Left renal pelvis (tissue), 4 donors: ENCODE results near the gene THPO. TPM values are rescaled to one million over a fixed set of nuclear protein-coding genes. Genes with fewer than 3 reads are reported as not detected.

Experiments used
- DNase-seq, 4 donors: peaks; one replicate each; pipeline ENCODE4 v3.0.0-alpha.2; 2013; ENCODE audit warnings: low read depth in 4 of 4, low spot score in 3 of 4
- polyA plus RNA-seq, 4 donors: library from polyadenylated mRNA; unstranded; fragments of 120-200 nt; gene quantifications; one replicate each; pipeline ENCODE4 v1.2.1, GENCODE V29; 2013; ENCODE audit not compliant: insufficient read length in 4 of 4

Gene THPO
- polyA plus RNA-seq, 4 donors, result 1.6 to 2.5 (median 2.1) TPM

DNA sequence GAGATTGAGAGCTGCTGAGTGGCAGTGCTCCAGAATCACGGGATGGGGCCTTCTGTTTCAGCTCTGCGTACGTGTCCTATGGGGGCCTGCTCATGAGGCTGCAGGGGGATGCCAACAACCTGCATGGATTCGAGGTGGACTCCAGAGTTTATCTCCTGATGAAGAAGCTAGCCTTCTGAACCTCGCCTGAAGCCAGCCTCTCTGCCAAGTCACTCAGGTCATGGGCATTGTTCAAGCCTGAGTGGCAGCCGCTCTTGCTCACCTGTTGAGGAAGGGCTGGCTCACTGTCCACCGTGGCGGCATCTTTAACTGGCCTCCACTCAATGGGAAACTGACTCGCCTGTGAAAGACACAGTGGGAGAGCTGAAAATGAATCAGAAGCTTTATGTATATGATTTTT lies 9.9 kb downstream of the THPO start:
- no peak for DNase-seq

DNA sequence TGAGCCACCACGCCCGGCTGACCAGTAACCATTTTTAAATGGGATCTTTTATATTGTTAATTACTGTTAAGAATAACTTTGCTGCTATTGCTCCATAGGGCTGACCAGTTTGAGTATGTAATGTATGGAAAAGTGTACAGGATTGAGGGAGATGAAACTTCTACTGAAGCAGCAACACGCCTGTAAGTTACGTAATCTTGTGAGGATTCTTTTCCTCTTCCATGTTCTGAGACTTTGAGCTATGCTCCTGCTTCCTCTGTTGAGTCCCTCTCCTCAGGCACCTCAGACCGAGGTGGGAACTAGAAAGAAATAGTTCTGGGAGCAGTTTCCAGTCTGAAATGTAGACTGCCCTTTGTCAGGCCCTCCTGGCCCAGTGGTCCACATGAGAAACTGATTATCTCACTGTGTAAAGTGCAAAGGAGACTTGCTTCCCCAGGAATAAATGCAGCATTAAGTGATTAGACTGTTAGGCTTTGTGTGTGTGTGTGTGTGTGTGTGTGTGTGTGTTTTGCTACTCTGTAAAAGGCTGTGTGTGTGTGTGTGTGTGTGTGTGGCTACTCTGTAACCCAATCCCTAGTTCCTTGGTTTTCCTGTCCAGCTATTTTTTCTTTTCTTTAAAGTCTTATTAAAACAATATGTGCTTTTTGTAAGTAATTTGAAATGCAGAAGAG lies 11.3 kb downstream of the THPO start:
- no peak for DNase-seq

DNA sequence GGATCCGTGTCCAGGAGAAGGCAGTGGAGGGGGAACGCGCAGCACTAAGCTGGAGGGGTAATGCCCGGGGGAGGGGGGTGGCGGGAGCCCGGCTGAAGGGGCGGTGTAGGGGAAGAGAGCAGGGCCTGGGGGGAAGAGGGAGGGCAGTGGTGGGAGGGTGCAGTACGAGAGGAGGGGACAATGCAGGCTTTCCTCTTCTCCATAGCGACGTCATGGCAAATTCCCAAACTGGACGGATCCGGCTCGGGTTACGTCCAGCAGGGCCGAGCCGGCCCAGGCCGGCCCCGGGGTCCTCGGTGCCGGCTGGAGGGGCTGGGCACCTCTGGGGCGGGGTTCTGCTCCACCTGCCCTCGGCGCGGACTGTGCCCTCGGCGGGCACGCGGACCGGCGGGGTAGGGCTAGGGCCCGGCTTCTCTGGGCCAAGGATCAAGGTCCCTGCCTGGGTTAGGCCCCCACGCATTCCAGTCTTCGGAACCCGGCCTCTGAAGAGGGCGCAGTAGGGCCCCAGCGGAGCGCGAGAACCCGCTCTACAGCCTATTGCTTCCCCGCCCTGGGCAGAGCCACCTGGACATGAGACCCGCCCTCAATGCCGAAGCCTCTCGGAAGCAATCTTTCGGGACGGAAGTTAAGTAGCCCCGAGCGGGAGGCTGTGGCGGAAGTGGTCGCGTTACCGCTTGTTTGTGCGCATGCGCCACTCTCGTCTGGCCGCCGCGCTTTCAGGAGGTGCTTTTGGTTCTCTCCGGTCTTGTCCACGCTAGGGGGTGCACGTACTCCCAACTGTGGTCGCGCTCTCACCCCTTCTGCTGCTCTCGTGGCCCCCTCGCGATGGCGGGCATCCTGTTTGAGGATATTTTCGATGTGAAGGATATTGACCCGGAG lies 15.1 kb downstream of the THPO start:
- DNase-seq, result peak; percentile 91 to 97 (median 94)

DNA sequence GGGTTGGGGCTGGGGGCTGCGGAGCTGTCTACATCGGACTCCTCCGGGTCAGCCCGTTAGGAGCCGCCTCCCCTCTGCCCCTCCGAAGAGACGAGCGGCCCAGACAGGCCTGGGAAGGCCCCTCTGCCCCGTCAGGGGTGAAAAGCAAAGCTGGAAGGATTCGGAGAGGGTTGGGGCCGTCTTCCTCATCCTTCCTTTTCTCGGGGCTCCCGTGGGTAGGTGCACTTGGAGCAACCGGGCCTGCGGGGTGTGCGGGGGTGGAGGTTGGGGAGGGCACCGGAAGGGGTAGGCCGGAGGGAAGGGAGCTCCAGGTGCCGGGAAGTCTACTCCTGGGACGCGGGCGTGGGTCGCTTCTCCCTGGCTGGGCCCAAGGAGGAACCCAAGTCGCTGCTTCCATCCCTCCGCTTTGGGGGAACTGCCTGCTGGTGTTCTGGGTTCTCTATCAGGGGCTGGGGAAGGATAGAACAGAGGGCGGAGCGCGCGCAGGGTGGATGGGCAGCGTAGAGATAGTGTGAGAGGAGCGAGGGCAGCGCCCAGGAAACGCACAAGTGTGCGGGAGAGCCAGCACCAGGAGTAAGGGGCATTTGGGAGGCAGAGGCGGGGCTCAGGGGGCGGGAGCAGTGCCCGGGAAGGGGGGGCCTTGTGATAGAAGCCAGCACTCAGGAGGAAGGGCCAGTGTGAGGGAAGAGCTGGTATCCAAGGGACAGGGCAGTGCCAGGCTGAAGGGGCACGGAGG lies 15.9 kb downstream of the THPO start:
- DNase-seq, result peak in 1 of 4 donors; percentile 52

DNA sequence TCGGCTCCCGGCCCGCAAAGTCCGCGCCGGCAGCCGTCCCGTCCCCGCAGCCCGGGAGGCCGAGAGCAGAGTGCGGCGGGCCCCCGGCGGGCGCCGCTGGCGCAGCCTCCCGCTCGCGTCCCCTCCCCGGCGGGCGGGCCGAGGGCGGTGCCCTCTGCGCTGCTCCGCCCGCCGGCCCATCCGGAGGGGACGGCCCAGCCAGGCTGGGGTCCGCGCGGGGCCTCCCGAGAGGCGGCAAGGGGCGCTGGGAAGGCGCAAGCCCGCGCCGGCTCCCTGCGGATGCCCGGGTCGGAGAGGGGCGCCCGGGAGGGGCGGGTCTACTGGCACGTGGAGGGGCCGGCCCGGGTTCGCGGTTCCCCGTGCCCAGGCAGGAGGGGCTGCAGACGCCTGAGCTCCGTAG lies 16.5 kb downstream of the THPO start, which contains the start of the genes CLCN2 and POLR2H:
Gene CLCN2 (minus strand): TSS at position 74 of the 400 bp plus-strand sequence. CDS start 126 bp downstream, outside the sequence.
Gene POLR2H (plus strand): TSS at position 179 of the 400 bp plus-strand sequence. CDS start 1,783 bp downstream, outside the sequence.
- DNase-seq, result peak in 3 of 4 donors; percentile 62 to 72 (median 71)

DNA sequence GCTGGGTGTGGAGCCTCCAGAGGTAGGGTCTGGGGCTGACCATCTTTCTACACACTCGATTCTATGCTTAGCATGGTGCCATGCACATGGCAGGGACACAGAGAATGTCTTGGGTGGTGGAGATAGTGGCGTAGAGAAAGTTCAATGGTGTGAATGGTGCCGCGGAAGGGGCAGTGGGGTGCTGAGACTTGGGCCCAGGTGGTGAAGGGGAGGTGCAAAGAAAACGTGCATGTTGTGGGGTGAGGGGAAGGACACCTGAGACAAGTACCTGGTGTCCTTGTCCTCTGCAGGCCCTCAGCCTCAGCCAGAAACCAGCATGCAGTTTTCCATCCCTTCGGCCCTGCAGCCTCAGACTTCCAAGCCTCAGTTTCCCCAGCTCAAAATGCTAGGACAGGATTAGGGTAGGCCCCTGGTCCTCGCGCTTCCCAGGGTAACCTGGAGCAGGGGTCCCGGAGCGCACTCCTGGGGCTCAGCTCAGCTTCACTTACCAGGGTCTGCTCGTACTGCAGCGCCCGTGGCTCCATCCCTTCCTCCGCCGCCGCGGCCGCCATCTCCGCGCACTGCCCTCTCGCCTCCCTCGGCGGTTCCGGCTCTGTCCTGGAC lies 17.0 kb downstream of the THPO start:
- DNase-seq, result no peak

DNA sequence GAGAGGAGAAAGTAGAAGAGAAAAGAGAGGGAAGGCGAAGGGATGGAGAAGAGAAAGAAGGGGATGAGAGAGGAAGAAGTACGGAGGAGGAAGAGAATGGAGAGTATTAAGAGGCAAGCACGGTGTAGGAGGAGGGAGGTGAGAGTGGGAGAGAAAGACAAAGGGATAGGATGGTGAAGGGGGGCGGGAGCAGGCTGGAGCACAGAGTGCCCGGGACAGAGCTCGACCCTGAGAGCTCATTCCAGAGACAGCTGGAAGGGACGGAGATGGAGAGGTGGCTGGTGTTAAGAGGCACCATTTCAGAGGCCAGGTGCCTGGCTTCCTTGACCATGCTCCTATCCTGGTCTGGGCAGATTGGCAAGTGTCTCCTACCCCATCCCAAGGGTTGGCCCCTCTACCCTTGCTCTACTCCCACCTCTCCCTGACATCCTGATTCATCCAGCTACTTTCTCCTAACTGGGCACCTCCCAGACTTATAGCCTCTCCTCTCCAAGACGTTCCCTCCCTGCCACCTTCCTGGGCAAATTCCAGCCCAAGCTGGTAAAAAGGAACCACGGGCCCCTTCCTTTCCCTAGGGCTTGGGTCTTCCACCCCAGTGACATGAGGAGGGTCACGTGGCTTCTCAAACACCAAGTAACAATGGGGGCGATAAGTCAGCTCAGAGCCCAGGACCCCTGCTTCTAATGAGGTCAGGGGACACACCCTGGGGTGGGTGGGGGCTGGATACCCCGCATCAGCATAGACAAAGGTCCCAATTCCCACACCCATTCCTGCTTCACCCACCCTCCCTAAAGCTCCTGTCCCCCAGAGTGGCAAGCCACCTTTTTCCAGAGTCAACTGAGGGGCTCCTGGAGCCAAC lies 17.7 kb downstream of the THPO start:
- DNase-seq, result no peak

DNA sequence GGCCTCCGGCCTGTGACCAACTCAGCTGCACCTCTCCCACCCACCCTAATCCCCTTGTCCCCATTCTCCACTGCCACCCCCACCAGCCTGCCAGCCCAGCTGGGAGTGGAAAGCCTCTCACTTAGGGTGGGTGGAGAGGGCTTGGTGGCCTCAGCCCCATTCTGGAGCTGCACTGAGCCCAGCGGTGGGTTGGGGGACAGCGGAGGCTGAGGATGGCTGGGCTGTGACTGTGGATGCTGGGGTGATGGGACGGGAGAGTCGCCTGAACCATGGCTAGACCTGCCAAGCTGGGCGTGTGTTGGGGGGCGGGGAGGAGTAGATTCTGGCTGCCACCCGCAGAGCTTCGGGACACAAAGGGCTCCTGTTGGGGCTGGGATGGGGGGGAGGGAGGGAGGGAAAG lies 18.4 kb downstream of the THPO start:
- DNase-seq, result no peak

DNA sequence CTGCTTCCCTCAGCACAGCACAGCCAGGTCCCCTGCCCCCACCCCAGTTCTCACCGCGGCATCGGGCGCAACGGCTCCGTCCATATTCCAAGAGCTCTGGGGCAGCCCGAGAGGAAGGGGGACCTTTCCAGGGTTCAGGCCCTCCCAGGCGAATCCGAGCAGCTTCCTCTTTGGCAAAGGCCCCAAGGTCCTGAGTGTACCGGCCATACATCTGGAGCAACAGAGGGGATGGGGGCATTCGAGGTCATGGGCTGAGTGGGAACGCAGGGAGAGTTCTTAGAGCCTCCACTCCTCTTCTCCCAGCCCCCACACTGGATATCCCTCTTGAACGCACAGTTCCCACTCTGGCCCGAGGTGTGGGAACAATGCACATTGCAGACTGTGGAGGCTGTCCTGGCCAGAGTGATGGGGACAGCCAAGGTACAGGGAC lies 19.1 kb downstream of the THPO start:
- DNase-seq, result no peak

DNA sequence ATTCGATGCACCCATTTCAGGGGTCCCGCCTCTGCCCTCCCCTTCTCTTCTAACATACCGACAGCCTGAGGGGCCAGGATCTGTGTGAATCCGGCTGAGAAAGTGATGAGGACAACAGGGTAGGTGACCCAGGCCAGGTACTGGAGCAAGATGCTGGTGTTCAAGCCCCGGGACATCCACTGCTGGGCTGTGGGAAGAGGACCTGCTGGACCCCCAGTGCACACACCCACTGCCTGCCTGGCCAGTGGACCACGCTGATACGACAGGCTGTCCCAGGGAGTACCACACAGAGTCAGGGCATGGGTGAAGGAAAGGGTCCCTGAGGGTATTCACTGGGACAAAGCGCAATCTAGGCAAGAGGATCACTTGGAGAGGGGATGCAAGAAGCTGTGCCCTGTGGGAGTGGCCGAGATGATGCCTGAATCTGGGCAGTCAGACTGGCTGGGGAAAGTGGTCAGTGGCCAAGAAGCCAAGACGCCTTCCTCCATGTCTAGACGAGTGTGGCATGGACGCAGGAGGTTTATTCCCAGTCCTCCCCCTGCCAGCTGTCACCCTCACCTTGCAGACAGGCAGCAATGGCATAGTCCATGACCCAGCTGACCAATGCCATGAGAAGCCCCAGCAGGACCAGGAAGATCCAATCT lies 19.8 kb downstream of the THPO start:
- DNase-seq, result no peak

DNA sequence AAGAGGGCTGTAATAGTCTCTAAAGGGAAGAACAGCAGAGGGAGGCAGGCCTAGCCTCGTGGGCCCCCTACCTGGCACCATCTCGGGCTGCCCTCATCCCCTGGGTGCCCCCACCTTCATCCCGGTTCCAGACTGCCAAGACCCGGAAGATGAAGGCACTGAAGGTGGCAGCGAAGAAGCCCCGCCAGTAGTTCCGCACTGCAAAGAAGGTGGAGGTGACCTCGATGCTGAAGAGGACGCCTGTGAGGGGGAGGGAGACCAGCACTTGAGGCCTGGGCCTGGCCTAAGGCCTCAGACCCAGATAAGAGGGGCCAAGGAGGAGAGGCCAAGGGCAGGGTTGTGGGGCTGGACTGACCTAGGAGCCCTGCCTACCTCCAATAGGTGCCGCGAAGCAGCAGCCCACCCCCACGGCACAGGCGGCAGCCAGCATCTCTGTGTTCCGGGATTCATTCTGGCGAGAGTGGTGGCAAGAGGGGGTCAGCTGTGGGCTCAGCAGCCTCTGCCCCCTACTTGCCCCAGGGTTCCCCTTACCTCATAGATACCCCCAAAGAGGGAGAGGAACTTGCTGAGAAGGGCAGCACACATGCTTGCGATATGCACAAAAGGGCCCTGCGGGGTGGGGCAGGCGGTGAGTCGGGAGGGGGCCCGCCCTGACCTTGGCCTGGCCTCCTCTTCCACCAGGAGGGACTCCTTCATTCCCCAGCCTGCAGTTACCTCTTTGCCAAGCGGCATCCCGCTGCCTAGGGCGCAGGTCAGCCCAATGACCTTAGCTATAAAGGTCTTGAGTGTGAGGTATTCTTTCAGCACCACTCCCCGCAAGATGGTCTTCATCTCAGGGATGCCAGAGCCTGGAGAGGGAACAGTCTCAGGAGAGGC lies 20.5 kb downstream of the THPO start:
- no peak for DNase-seq

DNA sequence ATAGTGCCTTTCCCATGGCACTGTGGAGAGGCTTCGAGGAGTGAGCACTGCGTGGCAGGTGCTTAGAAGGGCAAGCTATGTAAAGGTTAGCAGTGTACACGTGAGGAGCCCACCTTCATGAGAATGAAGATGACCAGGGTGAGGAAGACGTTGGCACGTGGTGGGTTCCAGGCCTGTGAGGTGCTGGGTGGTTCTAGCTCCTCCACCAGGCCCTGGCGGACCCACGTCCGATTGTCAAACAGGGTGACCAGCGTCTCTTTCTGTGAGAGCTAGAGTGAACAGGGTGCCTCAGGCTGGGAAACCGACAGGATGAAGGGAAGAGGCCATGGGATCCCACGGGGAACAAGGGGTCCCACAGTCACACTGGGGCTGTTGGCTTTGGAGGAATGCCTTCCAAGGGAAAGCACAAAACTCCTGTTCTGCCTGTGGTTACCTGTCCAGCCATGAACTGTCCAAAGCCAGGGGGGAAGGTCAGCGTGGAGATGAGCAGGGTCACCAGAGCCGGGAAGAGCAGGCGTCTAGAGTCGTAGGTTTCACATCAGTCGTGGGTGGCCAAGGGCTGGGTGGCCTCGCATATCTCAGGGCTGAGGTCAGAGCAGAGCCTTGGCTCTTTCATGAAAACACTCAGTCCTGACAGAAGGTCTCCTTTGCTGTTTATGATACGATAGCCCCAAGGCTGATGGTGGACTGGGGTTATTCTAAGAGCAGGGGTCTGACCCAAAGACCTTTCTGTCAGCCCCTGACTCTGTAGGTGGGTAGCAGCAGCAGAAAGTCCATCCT lies 22.6 kb downstream of the THPO start:
- DNase-seq, result no peak

DNA sequence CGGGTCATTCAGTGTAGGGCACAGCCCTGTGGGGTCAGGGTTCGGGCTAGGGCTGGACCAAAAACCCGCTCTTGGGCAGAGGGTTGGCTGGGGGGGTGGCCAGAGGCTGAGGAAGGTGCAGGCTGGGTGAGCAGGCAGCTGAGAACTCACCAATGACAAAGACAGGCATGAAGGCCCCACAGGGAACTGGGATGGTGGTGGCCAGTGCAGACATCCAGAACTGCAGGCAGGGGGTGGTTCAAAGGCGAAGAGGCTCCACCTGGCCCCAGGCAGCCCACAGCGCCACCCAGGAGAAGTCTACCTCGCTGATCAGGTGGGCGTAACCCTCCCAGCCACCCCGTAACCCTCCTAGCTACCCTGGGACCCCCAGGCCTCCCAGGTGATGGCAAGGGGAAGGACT lies 23.3 kb downstream of the THPO start:
- DNase-seq, result no peak

DNA sequence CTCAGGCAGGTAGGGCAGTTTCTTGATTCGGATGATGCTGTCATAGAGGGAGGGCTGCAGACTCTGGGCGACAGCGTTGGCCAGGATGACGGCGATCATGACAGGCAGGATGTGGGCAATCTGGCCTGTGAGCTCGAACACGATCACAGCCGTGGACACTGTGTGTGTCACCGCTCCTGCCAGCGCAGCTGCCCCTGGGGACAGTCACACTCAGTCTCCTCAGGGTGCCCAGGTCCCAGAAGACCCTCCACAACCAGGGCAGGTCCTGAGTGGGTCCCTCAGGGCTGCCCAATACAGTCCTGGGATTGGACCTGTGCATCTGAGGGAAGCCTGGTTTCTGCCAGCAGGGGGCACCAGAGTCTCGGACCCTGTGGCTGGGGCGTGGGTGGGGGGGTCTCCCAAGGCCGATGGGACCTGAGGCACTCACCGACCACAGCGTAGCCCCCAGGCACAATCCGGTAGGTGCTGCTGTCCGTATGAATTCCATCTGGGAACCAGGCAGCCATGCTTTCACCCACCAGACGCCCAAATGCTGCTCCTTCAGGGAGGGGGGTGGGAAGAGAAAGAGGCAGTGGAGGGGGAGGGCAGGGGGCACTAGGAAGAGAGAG lies 23.8 kb downstream of the THPO start:
- DNase-seq, result no peak

DNA sequence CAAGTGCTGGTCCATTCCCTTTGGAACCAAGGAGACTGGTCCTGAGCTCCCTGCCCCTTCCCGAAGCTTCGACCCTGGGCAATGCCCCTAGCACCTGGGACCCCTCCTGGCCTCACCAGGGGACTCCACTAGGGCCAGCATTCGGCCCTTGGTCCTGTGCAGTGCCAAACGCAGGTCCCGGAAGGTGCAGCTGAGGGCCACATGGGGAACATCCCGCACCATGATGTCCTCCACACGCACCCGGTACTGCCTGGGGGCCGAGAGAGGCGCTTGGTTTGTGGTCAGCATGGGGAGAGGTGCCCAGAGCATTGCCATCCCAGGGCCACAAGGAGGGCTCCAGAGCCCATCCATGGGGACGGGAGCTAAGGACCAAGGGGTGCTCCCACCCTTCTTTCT lies 24.5 kb downstream of the THPO start:
- no peak for DNase-seq

DNA sequence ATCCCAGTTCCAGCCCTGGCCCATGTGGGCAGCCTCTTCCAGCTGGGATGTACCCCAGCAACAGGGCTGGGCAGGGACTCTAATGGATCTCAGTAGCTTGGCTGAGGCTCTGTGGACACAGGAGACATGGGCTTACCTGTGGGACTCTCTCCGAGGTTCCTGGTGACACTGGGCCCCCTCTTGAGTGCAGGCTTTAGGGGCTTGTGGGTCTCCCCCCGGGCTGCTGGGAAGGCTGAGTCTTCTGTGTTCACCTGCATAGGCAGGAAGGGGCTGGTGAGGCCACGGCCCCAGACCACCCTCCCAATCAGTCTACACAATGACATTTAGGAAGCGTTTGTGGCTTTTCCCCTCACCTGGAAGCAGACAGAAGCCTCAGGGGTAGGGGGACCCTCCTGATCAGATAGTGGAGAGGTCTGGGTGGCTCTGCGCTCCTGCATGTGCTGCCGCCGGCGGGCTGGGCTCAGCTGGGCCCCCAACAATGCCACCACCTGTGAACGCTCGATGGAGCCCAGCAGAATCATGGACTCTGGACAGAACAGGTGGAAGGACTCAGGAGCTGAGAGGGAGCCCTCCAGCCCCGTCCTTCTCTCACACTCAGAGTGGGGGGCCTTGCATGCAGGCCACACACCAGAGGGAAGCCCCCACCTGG lies 25.0 kb downstream of the THPO start:
- no peak for DNase-seq
